Skeletal muscle tissue (tissue), 4 donors: ENCODE data around the gene TMED8. TPM values are rescaled to one million over a fixed set of nuclear protein-coding genes. Genes with fewer than 3 reads are reported as not detected.
A peak's percentile ranks its signal among the peaks of the same experiment; 100 is the strongest.

Experiments used
- H3K27ac ChIP-seq: one replicate; pipeline ENCODE4 v1.7.0; 2013; ENCODE audit warnings: mild to moderate bottlenecking, low read depth, low read length, inconsistent platforms
- H3K27me3 ChIP-seq, 3 donors: one replicate each; pipeline ENCODE4 v1.7.0; 2013; ENCODE audit warnings: low read length in 3 of 3; ENCODE audit not compliant: control insufficient read depth in 3 of 3, insufficient read depth in 3 of 3
- H3K36me3 ChIP-seq, 3 donors: one replicate each; pipeline ENCODE4 v1.7.0; 2013; ENCODE audit warnings: low read length in 3 of 3; ENCODE audit not compliant: control insufficient read depth in 3 of 3, insufficient read depth in 3 of 3
- H3K4me1 ChIP-seq, 3 donors: one replicate each; pipeline ENCODE4 v1.7.0; 2013; ENCODE audit warnings: low read length in 3 of 3, mild to moderate bottlenecking in 3 of 3; ENCODE audit not compliant: control insufficient read depth in 3 of 3, insufficient read depth in 3 of 3
- H3K4me3 ChIP-seq, 3 donors: one replicate each; pipeline ENCODE4 v1.7.0; 2013; ENCODE audit warnings: low read length in 3 of 3
- H3K9ac ChIP-seq, 3 donors: one replicate each; pipeline ENCODE4 v1.7.0; 2013; ENCODE audit warnings: low read length in 3 of 3, mild to moderate bottlenecking in 3 of 3, moderate library complexity in 2 of 3, low read depth in 1 of 3
- H3K9me3 ChIP-seq, 3 donors: one replicate each; pipeline ENCODE4 v1.7.0; 2013; ENCODE audit warnings: low read length in 3 of 3; ENCODE audit not compliant: control insufficient read depth in 3 of 3
- total RNA-seq: library from RNA; depleted of rRNA; stranded (reverse); fragments of >200 nt; gene quantifications from one replicate; pipeline ENCODE4 v1.2.3, GENCODE V29; 2014
- donor health status: Osteomylitis.

Gene TMED8
- total RNA-seq, 1 donor from 2014 or later, result 3.7 TPM

DNA sequence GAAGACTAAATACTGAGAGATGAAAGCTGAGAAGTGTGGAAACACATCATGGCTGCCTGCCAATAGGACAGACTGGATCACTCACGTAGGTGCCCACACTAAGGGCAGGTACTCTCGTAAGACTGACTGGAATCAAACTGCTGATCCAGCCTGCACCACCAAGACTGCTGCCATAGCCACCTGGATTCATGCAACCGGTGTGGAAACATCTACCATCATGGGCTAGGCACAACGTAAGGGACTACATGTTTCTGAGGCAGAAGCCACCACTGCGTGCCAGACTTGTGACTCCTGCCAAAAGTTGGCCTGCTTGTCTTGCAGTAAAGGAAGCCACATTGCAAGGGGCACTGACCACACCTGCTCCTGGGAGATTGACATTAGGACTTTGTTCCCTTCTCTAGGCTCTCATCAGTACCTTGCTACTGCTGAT, 60.0 kb downstream of the TMED8 start:
- Histone ChIP-seq H3K9ac (peak overlapping the region in 2 of 3 donors; percentile 36 to 73), H3K4me1 (peaks cover 52 to 69% (median 61%) of the 10 kb centered on the region in 3 donors), H3K27ac (peak overlapping the region; percentile 59), H3K4me3 (peak overlapping the region in 1 of 3 donors; percentile 33), H3K36me3 (no peaks in the 10 kb centered on the region), H3K27me3 (no peaks in the 10 kb centered on the region), H3K9me3 (no peaks in the 10 kb centered on the region)

DNA sequence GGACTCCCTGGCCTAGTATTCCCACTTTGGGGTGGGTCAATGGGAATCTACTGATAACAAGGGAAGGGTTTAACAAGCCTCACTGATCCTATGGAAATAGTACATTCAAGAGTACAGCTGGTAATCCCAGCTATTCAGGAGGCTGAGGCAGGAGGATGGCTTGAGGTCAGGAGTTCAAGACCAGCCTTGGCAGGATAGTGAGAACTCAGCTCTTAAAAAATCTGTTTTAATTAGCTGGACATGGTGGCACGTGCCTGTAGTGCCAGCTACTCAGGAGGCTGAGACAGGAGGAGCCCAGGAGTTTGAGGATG, 60.7 kb downstream of the TMED8 start:
- Histone ChIP-seq H3K36me3 (no peaks in the 10 kb centered on the region), H3K9me3 (no peaks in the 10 kb centered on the region), H3K4me1 (peaks cover 54 to 74% (median 68%) of the 10 kb centered on the region in 3 donors), H3K9ac (peak overlapping the region in 2 of 3 donors; percentile 54 to 73), H3K27ac (peak overlapping the region; percentile 59), H3K4me3 (no peak overlapping the region), H3K27me3 (no peaks in the 10 kb centered on the region)

DNA sequence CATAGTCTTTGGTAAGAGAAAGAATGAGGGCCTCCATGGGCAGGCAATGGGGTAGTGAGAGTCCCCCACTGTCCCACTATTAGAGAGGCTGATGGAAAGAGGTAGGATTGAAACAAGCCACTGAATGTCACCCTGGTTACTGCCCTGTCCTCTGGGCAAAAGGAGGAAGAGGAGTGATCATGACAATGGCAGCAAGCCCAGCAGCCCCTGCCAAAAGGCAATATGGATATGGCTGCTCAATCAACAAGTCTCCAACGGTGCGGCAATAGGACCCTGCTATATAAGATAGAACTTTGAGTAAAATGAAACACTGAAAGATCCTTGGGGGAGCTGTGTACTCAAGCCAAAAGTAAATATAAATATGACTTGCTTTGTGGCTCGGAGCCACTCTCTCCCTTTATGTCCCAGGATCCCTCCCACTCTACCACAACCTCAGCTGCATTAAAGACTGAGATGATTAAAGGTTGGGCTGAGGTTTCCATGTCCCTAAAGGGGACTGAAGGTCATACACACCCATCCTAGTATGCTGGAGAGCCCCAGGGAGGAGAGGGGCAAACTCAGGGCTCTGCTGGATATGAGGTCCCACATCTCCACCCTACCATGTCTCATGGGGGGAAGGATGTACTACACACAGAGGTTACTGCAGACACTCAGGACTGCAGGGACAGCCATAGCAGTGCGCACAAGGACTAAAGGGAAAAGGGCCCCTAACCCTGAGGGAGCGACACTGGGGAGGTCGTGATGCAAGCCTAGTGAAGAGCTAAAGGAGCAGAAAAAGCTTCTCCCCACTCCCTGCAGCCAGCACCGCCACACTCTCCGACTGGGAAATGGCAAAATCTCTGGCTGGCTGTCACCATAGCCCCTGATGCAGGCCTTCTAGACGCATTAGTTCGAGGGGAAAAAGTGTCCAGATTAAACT, 62.1 kb downstream of the TMED8 start:
- peaks cover 53 to 69% (median 62%) of the 10 kb centered on the region in 3 donors for H3K4me1 ChIP-seq
- H3K27me3 ChIP-seq, result no peaks in the 10 kb centered on the region
- H3K27ac ChIP-seq, result peak overlapping the region; percentile 59
- H3K36me3 ChIP-seq, result no peaks in the 10 kb centered on the region
- peak overlapping the region; percentile 54 to 73 (median 57) for H3K9ac ChIP-seq
- H3K9me3 ChIP-seq, result no peaks in the 10 kb centered on the region
- H3K4me3 ChIP-seq, result peak overlapping the region in 2 of 3 donors; percentile 11 to 15

DNA sequence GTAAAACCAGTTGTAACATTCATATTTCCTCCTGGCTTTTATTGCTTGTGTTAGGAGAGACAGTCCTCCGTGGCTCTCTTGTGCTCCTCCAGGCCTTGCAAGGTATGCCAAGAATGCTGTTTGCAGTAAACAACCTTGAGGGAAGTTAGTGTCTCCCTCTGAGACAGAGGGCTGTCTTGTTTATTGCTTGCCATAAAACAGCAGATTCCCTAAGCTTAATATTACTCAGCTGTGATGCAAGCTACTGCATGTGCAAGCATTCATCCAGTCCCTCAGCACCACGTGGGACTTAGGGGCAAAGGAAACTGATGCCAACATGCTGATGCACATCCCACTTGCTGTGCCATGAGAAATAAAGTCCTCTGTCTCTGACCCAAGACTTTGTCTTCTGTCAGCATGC, 62.9 kb downstream of the TMED8 start:
- no peak overlapping the region for H3K4me3 ChIP-seq
- peak overlapping the region; percentile 59 for H3K27ac ChIP-seq
- no peaks in the 10 kb centered on the region for H3K27me3 ChIP-seq
- H3K4me1 ChIP-seq, result peaks cover 47 to 62% (median 59%) of the 10 kb centered on the region in 3 donors
- H3K9me3 ChIP-seq, result no peaks in the 10 kb centered on the region
- peak overlapping the region in 2 of 3 donors; percentile 1 to 10 for H3K9ac ChIP-seq
- no peaks in the 10 kb centered on the region for H3K36me3 ChIP-seq

DNA sequence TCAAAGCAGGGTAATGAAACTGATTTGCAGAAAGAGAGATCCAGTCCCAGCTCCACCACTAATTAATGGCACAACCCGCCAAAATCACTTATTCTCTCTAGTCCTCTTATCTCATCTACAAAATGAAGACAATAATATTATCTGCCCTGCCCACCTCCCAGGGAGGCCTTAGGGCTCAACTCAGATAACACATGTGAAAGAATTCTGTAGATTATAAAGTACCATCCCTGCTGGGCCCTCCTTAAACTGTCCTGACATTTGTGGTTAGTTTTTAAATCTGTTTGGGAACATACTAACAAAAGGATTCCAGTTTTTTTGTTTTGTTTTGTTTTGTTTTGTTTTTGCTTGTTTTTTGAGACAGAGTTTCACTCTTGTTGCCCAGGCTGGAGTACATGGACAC, 63.5 kb downstream of the TMED8 start:
- H3K4me1 ChIP-seq, result peaks cover 47 to 60% (median 59%) of the 10 kb centered on the region in 3 donors
- H3K9me3 ChIP-seq, result no peaks in the 10 kb centered on the region
- H3K4me3 ChIP-seq, result no peak overlapping the region
- no peaks in the 10 kb centered on the region for H3K36me3 ChIP-seq
- no peak overlapping the region for H3K9ac ChIP-seq
- no peaks in the 10 kb centered on the region for H3K27me3 ChIP-seq
- peak overlapping the region; percentile 59 for H3K27ac ChIP-seq

DNA sequence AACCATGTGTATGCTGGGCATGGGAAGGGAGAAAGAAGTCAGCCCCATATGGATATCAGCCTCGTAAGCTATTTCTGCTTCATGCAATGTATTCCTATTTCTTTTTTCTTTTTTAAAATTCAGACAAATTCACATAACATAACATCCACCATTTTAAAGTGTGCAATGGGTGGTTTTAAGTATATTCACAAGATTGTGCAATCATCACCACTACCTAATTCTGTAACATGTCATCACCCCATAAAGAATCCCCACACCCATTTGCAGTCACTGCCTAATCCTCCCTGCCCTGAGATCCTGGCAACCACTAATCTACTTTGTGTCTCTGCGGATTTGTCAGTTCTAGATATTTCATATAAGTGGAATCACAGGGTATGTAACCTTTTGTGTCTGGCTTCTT, 65.7 kb downstream of the TMED8 start:
- Histone ChIP-seq H3K27ac (no peak overlapping the region), H3K4me1 (peaks cover 47 to 53% (median 48%) of the 10 kb centered on the region in 3 donors), H3K27me3 (no peaks in the 10 kb centered on the region), H3K9me3 (no peaks in the 10 kb centered on the region), H3K36me3 (no peaks in the 10 kb centered on the region), H3K4me3 (no peak overlapping the region), H3K9ac (no peak overlapping the region)

DNA sequence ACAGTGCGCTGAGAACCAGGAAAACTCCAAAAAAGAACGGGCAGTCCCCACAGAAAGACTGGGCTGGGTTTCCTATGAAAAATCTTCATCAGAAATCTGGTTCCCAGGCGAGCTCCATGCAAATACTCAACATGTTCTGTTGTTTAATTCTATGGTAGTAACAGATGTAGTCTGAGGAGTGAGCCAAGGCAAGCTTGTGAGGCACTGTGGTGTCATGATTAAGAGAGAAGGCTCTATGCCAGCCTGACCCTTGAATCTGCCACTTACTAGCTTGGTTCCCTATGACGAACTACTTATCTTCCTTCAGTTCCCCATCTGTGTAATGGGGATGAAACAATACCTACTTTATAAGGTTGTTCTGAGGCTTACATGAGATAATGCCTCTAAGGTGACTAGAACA, 66.9 kb downstream of the TMED8 start:
- Histone ChIP-seq H3K27me3 (no peaks in the 10 kb centered on the region), H3K4me1 (peaks cover 39 to 54% (median 45%) of the 10 kb centered on the region in 3 donors), H3K36me3 (no peaks in the 10 kb centered on the region), H3K9ac (no peak overlapping the region), H3K9me3 (no peaks in the 10 kb centered on the region), H3K4me3 (no peak overlapping the region), H3K27ac (no peak overlapping the region)

DNA sequence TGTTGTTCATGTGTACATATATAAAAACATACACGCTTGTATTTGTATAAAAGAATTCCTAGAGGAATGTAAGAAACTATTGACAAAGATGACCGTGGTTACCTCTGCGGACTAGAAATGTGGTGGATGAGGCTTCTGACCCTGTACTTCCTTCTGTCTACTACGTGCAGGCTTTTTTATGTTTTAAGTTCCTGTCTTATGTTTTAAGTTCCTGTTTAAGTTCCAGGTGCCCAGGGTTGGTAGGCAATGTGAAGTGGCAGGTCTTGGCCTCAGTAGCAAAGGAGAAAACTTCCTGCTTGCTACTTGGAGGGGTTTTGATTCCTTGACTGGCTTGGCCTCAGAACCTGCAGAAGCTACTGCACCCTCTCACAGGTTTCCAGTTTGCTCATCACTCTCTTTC, 67.8 kb downstream of the TMED8 start:
- Histone ChIP-seq H3K9me3 (no peaks in the 10 kb centered on the region), H3K36me3 (peaks cover 0 to 2% (median 0%) of the 10 kb centered on the region in 3 donors), H3K4me1 (peaks cover 35 to 51% (median 41%) of the 10 kb centered on the region in 3 donors), H3K4me3 (no peak overlapping the region), H3K27ac (no peak overlapping the region), H3K9ac (no peak overlapping the region), H3K27me3 (no peaks in the 10 kb centered on the region)

DNA sequence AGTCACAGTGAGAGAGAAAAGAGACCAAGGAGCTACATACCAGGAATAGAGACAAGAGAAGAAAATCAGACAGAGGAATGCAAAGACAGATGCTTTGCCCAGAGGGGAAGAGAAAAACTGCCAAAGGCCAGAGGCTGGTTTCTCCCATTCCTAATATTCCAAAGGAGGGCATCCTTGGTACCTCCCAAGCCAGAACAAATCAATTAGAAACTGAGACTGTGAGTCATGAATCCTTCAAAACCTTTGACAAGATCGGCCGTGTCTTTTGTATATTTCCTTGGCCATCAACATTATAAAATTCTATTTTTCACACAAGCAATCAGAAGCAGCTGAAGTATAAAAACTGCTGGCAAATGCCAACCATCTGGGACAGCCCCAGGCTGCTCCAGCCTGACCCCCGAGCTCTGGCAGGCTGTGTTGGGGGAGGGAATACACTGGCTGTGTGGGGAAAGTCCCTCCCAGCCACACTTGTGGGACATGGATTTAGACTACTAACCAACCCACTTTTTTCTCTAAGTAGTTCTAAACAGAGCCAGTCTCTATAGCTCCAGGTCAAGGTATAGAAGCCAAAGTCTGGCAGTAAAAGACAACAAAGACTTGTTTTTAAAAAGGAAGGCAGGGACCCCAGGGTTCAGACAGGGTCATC, 69.9 kb downstream of the TMED8 start:
- H3K4me3 ChIP-seq, result peak overlapping the region in 1 of 3 donors; percentile 6
- no peaks in the 10 kb centered on the region for H3K27me3 ChIP-seq
- peak overlapping the region; percentile 55 for H3K27ac ChIP-seq
- peaks cover 0 to 2% (median 0%) of the 10 kb centered on the region in 3 donors for H3K36me3 ChIP-seq
- peak overlapping the region; percentile 36 to 48 (median 37) for H3K9ac ChIP-seq
- peaks cover 28 to 52% (median 34%) of the 10 kb centered on the region in 3 donors for H3K4me1 ChIP-seq
- H3K9me3 ChIP-seq, result no peaks in the 10 kb centered on the region

DNA sequence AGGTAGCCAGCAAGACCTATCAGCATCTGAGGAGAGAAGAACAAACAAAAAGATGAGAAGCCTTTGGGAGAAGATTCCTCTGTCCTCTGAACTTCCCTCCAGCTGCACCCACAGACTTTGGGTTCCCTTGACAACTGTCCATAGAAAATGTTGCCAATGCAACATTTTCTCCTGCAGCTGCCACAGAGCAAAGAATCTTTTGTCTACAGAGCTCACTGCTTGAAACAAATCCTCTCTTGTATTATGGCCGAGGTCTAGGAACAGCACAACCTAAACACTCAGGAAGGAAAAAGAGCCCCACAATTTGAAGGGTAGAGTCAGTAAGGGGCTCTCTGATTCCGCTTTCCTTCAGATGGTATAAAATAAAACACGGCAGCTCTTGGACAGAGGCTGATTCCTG, 70.5 kb downstream of the TMED8 start:
- no peaks in the 10 kb centered on the region for H3K9me3 ChIP-seq
- peak overlapping the region; percentile 46 for H3K27ac ChIP-seq
- peak overlapping the region in 1 of 3 donors; percentile 26 for H3K9ac ChIP-seq
- peaks cover 0 to 2% (median 0%) of the 10 kb centered on the region in 3 donors for H3K36me3 ChIP-seq
- H3K4me3 ChIP-seq, result no peak overlapping the region
- no peaks in the 10 kb centered on the region for H3K27me3 ChIP-seq
- H3K4me1 ChIP-seq, result peaks cover 31 to 54% (median 35%) of the 10 kb centered on the region in 3 donors
